A673 (cell line): ENCODE results near the gene PCK1. TPM values are rescaled to one million over a fixed set of nuclear protein-coding genes. Genes with fewer than 3 reads are reported as not detected.
"Not testable (repeated sequence)": the region's sequence is repeated elsewhere in the genome, so short reads cannot be mapped to it uniquely, and the experiment has no call there.

Experiments
- Bru-seq: library from RNA; stranded (reverse); fragments of 400-500 nt; gene quantifications from one replicate; lab custom pipeline; 2021; lab: Mats Ljungman, UMichigan
- BruChase-seq, 2 experiments: library from RNA; stranded (reverse); fragments of 400-500 nt; gene quantifications; one replicate each; lab custom pipeline; 2021; lab: Mats Ljungman, UMichigan
- BruUV-seq: library from RNA; stranded (reverse); fragments of 400-500 nt; replicated peaks from 2 replicates; lab custom pipeline; 2021; lab: Mats Ljungman, UMichigan
- CTCF ChIA-PET: fragments of 300-600 bp; sonication (Branson Sonifier 250); formaldehyde crosslinking; loops from one replicate; lab custom pipeline; 2022; ENCODE audit warnings: antibody characterized with exemption; lab: Charles Lee
- POLR2A ChIA-PET: fragments of 300-600 bp; sonication (Branson Sonifier 250); formaldehyde crosslinking; loops from one replicate; lab custom pipeline; 2022; ENCODE audit warnings: antibody characterized with exemption; ENCODE audit not compliant: low non-redundant PET; lab: Charles Lee
- DNase-seq: peaks from one replicate; pipeline ENCODE4 v3.0.0-alpha.2; 2015; ENCODE audit warnings: low spot score
- H3K27ac ChIP-seq: fragments of 200-600 bp; sonication (generic); 2 replicates; pipeline ENCODE4 v1.5.1; 2016; ENCODE audit warnings: mixed run types, low read depth, mild to moderate bottlenecking, mixed read lengths, antibody characterized with exemption, low read length; ENCODE audit not compliant: poor library complexity, severe bottlenecking
- H3K27me3 ChIP-seq: fragments of 200-600 bp; sonication (generic); replicated peaks from 2 replicates; pipeline ENCODE4 v1.6.1; 2017; ENCODE audit warnings: mixed run types, low read depth, mild to moderate bottlenecking, mixed read lengths, antibody characterized with exemption, low read length; ENCODE audit not compliant: insufficient read depth, poor library complexity
- H3K36me3 ChIP-seq: fragments of 200-600 bp; sonication (generic); 2 replicates; pipeline ENCODE4 v1.6.1; 2016; ENCODE audit warnings: mixed run types, mild to moderate bottlenecking, mixed read lengths, antibody characterized with exemption, low read length; ENCODE audit not compliant: insufficient read depth, poor library complexity, severe bottlenecking
- H3K4me1 ChIP-seq: fragments of 200-600 bp; sonication (generic); 2 replicates; pipeline ENCODE4 v1.6.1; 2017; ENCODE audit warnings: mixed run types, mild to moderate bottlenecking, mixed read lengths, antibody characterized with exemption, low read length; ENCODE audit not compliant: insufficient read depth, poor library complexity, severe bottlenecking
- H3K4me3 ChIP-seq: fragments of 200-600 bp; sonication (generic); 2 replicates; pipeline ENCODE4 v1.5.1; 2016; ENCODE audit warnings: low read depth, mixed run types, mild to moderate bottlenecking, mixed read lengths, low read length; ENCODE audit not compliant: poor library complexity, severe bottlenecking
- H3K9me3 ChIP-seq: fragments of 200-600 bp; sonication (generic); 2 replicates; pipeline ENCODE4 v1.6.1; 2016; ENCODE audit warnings: mixed run types, low read depth, mild to moderate bottlenecking, mixed read lengths, antibody characterized with exemption, low read length; ENCODE audit not compliant: poor library complexity, severe bottlenecking
- EZH2 ChIP-seq: fragments of 200-600 bp; sonication (generic); IDR thresholded peaks from 2 replicates; pipeline ENCODE4 v1.6.1; 2017; ENCODE audit warnings: borderline replicate concordance, low read depth, mild to moderate bottlenecking, mixed read lengths, antibody characterized with exemption, low read length; ENCODE audit not compliant: poor library complexity, severe bottlenecking
- intact Hi-C: fragments of 100-400 bp; cut with micrococcal nuclease; formaldehyde crosslinking; loops from one replicate; pipeline ENCODE4 v1.10.0; 2022; ENCODE audit not compliant: unreplicated experiment
- long read RNA-seq: library from polyadenylated mRNA; stranded (forward); transcript quantifications from one replicate; pipeline ENCODE4 v2.0.0, GENCODE V29; 2022
- total RNA-seq: library from RNA; stranded (reverse); gene quantifications from 2 replicates; pipeline ENCODE4 v1.2.3, GENCODE V29; 2021
- TF ChIP-seq, protein P1 (sequence below): fragments of 300-800, 200-600 bp; sonication (generic); conservative IDR thresholded peaks from 2 replicates; pipeline ENCODE4 v1.5.1; 2017; ENCODE audit warnings: low read depth, mild to moderate bottlenecking, antibody characterized with exemption, low read length, moderate library complexity, mixed read lengths

Gene PCK1
- total RNA-seq, result not detected in 2 replicates
- not detected for Bru-seq, nascent RNA
- BruChase-seq, experiment 1, labeled RNA remaining after a 2-hour chase, result not detected
- BruChase-seq, experiment 2, labeled RNA remaining after a 6-hour chase, result not detected
- long read RNA-seq, result 0 reads

DNA sequence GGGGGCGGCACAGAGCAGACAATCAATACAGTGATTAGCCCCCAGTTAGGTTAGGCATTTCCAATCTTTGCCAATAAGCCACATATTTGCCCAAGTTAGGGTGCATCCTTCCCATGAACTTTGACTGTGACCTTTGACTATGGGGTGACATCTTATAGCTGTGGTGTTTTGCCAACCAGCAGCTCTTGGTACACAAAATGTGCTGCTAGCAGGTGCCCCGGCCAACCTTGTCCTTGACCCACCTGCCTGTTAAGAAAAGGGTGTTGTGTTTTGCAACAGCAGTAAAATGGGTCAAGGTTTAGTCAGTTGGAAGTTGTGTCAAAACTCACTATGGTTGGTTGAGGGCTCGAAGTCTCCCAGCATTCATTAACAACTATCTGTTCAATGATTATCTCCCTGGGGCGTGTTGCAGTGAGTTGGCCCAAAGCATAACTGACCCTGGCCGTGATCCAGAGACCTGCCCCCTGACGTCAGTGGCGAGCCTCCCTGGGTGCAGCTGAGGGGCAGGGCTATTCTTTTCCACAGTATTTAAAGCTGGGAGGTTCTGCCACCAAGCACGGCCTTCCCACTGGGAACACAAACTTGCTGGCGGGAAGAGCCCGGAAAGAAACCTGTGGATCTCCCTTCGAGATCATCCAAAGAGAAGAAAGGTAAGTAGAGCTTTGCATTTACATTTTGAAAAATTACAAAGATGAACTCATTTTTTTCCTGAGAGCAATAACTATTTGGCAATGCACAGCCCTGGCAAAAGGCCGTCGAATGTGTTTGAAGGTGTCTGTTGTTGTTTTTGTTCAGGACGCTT, at the start of gene PCK1:
PCK1 (plus strand) TSS at position 557 of the 802 bp plus-strand sequence. CDS start 302 bp downstream, outside the sequence.
- DNase-seq, result no peak
- CTCF ChIA-PET, result no interaction called here

DNA sequence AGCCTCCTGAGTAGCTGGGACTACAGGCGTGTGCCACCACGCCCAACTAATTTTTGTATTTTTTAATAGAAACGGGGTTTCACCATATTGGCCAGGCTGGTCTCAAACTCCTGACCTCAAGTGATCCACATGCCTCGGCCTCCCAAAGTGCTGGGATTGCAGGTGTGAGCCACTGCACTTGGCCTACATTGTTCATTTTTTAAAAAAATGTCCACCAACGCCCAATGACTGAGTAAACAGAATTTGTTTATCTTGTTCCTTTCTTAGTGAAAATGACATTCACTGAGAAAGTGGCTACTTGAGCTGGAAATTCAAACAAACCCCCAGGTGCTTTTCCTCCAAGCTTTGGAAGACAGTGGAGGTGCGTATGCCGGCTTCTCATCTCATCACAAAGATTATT, 49.2 kb upstream of the PCK1 start:
- intact Hi-C loops, result loop anchor here (5.0 kb wide), 1 partner anchor 696 kb away; no protein-coding TSS in a partner anchor

More for the DNA sequence above, at the start of gene PCK1:
- Histone ChIP-seq H3K4me1 (no peaks in the 10 kb centered on the region), H3K36me3 (no peaks in the 10 kb centered on the region), H3K27ac (no peak within 1 kb of the TSS), H3K4me3 (no peak within 1 kb of the TSS), H3K9me3 (no peaks in the 10 kb centered on the region), H3K27me3 (no peaks in the 10 kb centered on the region)
- TF ChIP-seq, protein P1, sequence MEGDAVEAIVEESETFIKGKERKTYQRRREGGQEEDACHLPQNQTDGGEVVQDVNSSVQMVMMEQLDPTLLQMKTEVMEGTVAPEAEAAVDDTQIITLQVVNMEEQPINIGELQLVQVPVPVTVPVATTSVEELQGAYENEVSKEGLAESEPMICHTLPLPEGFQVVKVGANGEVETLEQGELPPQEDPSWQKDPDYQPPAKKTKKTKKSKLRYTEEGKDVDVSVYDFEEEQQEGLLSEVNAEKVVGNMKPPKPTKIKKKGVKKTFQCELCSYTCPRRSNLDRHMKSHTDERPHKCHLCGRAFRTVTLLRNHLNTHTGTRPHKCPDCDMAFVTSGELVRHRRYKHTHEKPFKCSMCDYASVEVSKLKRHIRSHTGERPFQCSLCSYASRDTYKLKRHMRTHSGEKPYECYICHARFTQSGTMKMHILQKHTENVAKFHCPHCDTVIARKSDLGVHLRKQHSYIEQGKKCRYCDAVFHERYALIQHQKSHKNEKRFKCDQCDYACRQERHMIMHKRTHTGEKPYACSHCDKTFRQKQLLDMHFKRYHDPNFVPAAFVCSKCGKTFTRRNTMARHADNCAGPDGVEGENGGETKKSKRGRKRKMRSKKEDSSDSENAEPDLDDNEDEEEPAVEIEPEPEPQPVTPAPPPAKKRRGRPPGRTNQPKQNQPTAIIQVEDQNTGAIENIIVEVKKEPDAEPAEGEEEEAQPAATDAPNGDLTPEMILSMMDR, result no peak
- TF ChIP-seq EZH2, result no peak
- BruUV-seq, result no TSS peak
- intact Hi-C loops, result no loop called here
- POLR2A ChIA-PET, result no interaction called here

DNA sequence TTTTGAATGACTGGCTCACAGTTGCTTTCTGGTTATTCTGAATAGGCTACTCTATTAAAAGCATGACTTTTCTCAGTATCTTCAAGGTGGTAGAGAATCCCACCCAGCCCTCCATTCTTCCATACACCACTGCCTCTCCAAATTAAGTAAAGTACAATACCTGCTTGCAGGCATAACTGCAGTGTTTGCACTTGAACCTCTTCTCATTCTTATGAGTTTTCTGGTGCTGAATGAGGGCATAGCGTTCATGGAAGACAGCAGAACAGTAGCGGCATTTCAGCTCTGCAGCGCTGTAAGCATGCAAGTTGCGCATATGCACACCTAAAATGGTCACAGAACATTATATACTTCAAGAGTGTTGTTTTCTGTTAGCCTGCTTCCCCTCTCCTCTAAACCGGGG, 48.5 kb upstream of the PCK1 start:
- Histone ChIP-seq H3K27me3 (no peaks in the 10 kb centered on the region), H3K27ac (no peak overlapping the region), H3K9me3 (no peaks in the 10 kb centered on the region), H3K4me1 (no peaks in the 10 kb centered on the region), H3K36me3 (no peaks in the 10 kb centered on the region), H3K4me3 (no peak overlapping the region)
- ChIA-PET POLR2A (no interaction called here), CTCF (no interaction called here)
- no peak for TF ChIP-seq EZH2
- TF ChIP-seq, protein P1, result no peak
- DNase-seq, result no peak
- no TSS peak for BruUV-seq
- intact Hi-C loops, result loop anchor here (5.0 kb wide), 1 partner anchor 695 kb away; no protein-coding TSS in a partner anchor

More for the DNA sequence above, 49.2 kb upstream of the PCK1 start:
- CTCF ChIA-PET, BruUV-seq, H3K36me3 ChIP-seq, H3K9me3 ChIP-seq, H3K27me3 ChIP-seq, H3K4me3 ChIP-seq, POLR2A ChIA-PET, H3K4me1 ChIP-seq, DNase-seq, H3K27ac ChIP-seq: not testable (repeated sequence)
